Caco-2 (cell line): ENCODE measurements around the gene PHF21A. TPM values are rescaled to one million over a fixed set of nuclear protein-coding genes. Genes with fewer than 3 reads are reported as not detected.

Experiments
- BruUV-seq: library from RNA; stranded (reverse); fragments of 400-500 nt; replicated peaks from 2 replicates; lab custom pipeline; 2021; lab: Mats Ljungman, UMichigan
- CTCF ChIA-PET: fragments of 300-600 bp; sonication (Branson Sonifier 250); formaldehyde crosslinking; loops from one replicate; lab custom pipeline; 2022; ENCODE audit warnings: antibody characterized with exemption; lab: Charles Lee
- POLR2A ChIA-PET: fragments of 300-600 bp; sonication (Branson Sonifier 250); formaldehyde crosslinking; loops from one replicate; lab custom pipeline; 2022; ENCODE audit warnings: antibody characterized with exemption; lab: Charles Lee
- DNase-seq, 2 experiments: peaks; one replicate each; pipeline versions ENCODE4 v3.0.0 to v3.0.0-alpha.2; 2020 to 2022
- H3K27me3 ChIP-seq: replicated peaks from 2 replicates; pipeline ENCODE4 v1.6.0; 2011; ENCODE audit warnings: low read length; ENCODE audit not compliant: control insufficient read depth, insufficient read depth
- H3K36me3 ChIP-seq: 2 replicates; pipeline ENCODE4 v1.5.1; 2011; ENCODE audit warnings: low read length; ENCODE audit not compliant: control insufficient read depth, insufficient read depth
- H3K4me1 ChIP-seq: fragments of 250-450 bp; sonication (Bioruptor Pico); 2 replicates; pipeline ENCODE4 v1.5.1; 2020; ENCODE audit warnings: mild to moderate bottlenecking
- H3K4me3 ChIP-seq: 2 replicates; pipeline ENCODE4 v1.5.1; 2011; ENCODE audit warnings: low read depth, mild to moderate bottlenecking, control low read depth, low read length
- H3K9me3 ChIP-seq: fragments of 250-450 bp; sonication (Bioruptor Pico); 2 replicates; pipeline ENCODE4 v1.5.1; 2020; ENCODE audit warnings: mild to moderate bottlenecking, moderate library complexity
- H3K27ac Mint-ChIP-seq: one replicate; pipeline ENCODE4 v1.8.0; 2022; ENCODE audit warnings: mixed read lengths; ENCODE audit not compliant: unreplicated experiment
- H3K27me3 Mint-ChIP-seq: one replicate; pipeline ENCODE4 v1.8.0; 2022; ENCODE audit warnings: mixed read lengths; ENCODE audit not compliant: insufficient read depth, unreplicated experiment
- H3K36me3 Mint-ChIP-seq: one replicate; pipeline ENCODE4 v1.8.0; 2022; ENCODE audit warnings: mild to moderate bottlenecking, mixed read lengths; ENCODE audit not compliant: insufficient read depth, unreplicated experiment
- H3K4me1 Mint-ChIP-seq: one replicate; pipeline ENCODE4 v1.8.0; 2022; ENCODE audit warnings: low read depth, mixed read lengths; ENCODE audit not compliant: unreplicated experiment
- H3K4me3 Mint-ChIP-seq: one replicate; pipeline ENCODE4 v1.8.0; 2022; ENCODE audit warnings: mild to moderate bottlenecking, moderate library complexity, mixed read lengths; ENCODE audit not compliant: unreplicated experiment
- H3K9me3 Mint-ChIP-seq: one replicate; pipeline ENCODE4 v1.8.0; 2022; ENCODE audit warnings: mixed read lengths; ENCODE audit not compliant: unreplicated experiment
- intact Hi-C: fragments of 100-400 bp; cut with micrococcal nuclease; formaldehyde crosslinking; loops from one replicate; pipeline ENCODE4 v1.10.0; 2022; ENCODE audit not compliant: unreplicated experiment
- total RNA-seq: library from RNA; stranded (reverse); gene quantifications from 2 replicates; pipeline ENCODE4 v1.2.3, GENCODE V29; 2022
- TF ChIP-seq, protein P1 (sequence below), 2 experiments: fragments of 200-600 bp in 1 of 2; IDR thresholded peaks; 1 replicate in 1 of 2; 2 replicates in 1 of 2; pipeline versions ENCODE4 v1.5.1 to v1.8.0; 2011 to 2022; ENCODE audit warnings: antibody characterized with exemption in 1 of 2, control low read depth in 1 of 2, inconsistent platforms in 1 of 2, low read depth in 1 of 2, low read length in 1 of 2, mild to moderate bottlenecking in 1 of 2, moderate library complexity in 1 of 2; ENCODE audit not compliant: insufficient read depth in 1 of 2, severe bottlenecking in 1 of 2, unreplicated experiment in 1 of 2

Gene PHF21A
- total RNA-seq, 1 experiment from 2014 or later = 20.0 TPM

DNA sequence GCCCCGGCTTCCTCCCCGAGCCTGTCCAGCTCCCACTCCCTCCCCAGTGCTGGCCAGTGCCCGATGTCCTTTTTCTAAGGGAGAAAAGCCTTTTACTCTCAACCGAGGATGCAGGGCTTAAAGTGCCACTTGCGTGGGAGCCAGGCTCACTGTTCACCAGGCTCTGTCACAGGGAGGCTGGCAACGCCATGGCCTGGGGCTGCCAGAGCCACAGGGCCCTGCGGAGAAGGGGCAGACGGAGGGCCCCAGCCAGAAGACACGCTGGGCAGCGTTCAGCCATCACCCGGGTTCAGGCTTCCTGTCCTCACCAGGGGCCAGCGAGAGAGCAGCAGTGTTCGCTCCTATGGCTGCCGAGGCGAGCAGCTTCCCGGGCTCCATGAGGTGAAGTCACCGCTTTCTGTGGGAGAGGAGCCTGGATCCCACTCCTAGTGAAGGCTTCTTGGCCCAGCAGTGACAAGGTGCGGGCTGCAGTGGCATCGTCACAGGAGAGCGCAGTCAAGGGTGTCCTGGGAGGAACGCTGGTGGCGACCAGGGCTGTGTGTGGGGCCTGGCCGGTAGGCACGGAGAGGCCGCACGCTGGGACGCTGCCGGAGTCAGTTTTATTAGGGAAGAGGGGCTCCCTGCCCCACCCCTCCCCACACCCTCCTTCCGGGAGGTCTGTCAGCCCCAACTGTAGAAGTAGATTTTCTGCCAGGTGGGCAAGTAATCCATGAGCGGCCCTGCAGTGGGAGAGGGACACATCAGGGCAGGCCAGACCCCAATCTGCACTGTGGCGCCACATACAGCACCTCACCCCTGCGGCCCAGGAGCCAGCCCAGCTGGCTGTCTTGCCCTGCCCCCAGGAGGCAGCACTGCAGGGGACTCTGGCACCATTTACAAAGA lies 211.4 kb downstream of the PHF21A start:
- intact Hi-C loops = no loop called here
- peaks cover 3% of the 10 kb centered on the region for H3K36me3 ChIP-seq
- POLR2A ChIA-PET = interaction anchor here (1.2 kb wide), 1 partner anchor 12 kb away, joined by 3 read pairs; no protein-coding TSS in a partner anchor

DNA sequence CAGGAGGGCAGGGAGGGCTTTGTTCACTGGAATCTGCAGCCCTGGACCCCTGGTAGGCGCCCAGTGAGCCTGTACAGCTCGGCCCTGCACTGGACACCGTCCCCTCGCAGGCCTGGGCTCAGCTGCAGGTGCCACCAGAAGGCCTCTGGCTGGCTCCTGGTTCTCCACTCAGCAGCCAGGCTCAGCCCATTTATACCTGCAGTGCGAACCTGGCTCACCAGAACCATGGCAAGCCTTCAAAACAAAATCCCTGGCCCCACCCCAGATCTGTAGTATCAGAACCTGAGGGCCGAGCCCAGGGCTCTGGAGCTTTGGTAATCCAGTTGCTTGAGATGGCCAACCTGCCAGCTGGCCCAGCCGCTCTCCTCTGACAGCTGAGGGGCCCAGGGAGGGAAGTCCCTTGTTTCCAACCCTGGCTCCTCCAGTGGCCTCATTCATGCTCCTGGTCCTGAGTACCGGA lies 213.3 kb downstream of the PHF21A start:
- Mint-ChIP-seq H3K9me3 (no peaks in the 10 kb centered on the region), H3K27ac (no peak overlapping the region), H3K4me3 (no peak overlapping the region), H3K27me3 (no peaks in the 10 kb centered on the region), H3K4me1 (no peaks in the 10 kb centered on the region), H3K36me3 (peaks cover 42% of the 10 kb centered on the region)
- BruUV-seq = no TSS peak
- no peaks in the 10 kb centered on the region for H3K9me3 ChIP-seq
- H3K27me3 ChIP-seq = no peaks in the 10 kb centered on the region
- DNase-seq = no peak
- TF ChIP-seq, protein P1, sequence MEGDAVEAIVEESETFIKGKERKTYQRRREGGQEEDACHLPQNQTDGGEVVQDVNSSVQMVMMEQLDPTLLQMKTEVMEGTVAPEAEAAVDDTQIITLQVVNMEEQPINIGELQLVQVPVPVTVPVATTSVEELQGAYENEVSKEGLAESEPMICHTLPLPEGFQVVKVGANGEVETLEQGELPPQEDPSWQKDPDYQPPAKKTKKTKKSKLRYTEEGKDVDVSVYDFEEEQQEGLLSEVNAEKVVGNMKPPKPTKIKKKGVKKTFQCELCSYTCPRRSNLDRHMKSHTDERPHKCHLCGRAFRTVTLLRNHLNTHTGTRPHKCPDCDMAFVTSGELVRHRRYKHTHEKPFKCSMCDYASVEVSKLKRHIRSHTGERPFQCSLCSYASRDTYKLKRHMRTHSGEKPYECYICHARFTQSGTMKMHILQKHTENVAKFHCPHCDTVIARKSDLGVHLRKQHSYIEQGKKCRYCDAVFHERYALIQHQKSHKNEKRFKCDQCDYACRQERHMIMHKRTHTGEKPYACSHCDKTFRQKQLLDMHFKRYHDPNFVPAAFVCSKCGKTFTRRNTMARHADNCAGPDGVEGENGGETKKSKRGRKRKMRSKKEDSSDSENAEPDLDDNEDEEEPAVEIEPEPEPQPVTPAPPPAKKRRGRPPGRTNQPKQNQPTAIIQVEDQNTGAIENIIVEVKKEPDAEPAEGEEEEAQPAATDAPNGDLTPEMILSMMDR (IDR thresholded peaks at IDR 0.05; ENCODE audit: insufficient read depth in 1 of 2, low read depth in 1 of 2, low read length in 1 of 2, severe bottlenecking in 1 of 2, unreplicated experiment in 1 of 2) = no peak
- no peaks in the 10 kb centered on the region; the same call in none of the 2 replicates for H3K36me3 ChIP-seq
- ChIA-PET POLR2A (no interaction called here), CTCF (no interaction called here)
- intact Hi-C loops = no loop called here
- no peak overlapping the region for H3K4me3 ChIP-seq
- H3K4me1 ChIP-seq = no peaks in the 10 kb centered on the region; the same call in 1 of the 2 replicates

More for the DNA sequence above, 211.4 kb downstream of the PHF21A start:
- H3K36me3 Mint-ChIP-seq = peaks cover 34% of the 10 kb centered on the region
- H3K27me3 Mint-ChIP-seq = no peaks in the 10 kb centered on the region
- Histone ChIP-seq H3K9me3 (no peaks in the 10 kb centered on the region), H3K27me3 (no peaks in the 10 kb centered on the region), H3K4me3 (no peak overlapping the region), H3K4me1 (no peaks in the 10 kb centered on the region; the same call in 1 of the 2 replicates)
- no TSS peak for BruUV-seq
- TF ChIP-seq, protein P1 (IDR thresholded peaks at IDR 0.05; ENCODE audit: insufficient read depth in 1 of 2, low read depth in 1 of 2, low read length in 1 of 2, severe bottlenecking in 1 of 2, unreplicated experiment in 1 of 2) = no peak
- H3K4me1 Mint-ChIP-seq = no peaks in the 10 kb centered on the region
- DNase-seq = no peak
- H3K27ac Mint-ChIP-seq = no peak overlapping the region
- H3K9me3 Mint-ChIP-seq = no peaks in the 10 kb centered on the region
- CTCF ChIA-PET = interaction anchor here (0.9 kb wide), 1 partner anchor 97 kb away, joined by 3 read pairs; no protein-coding TSS in a partner anchor
- H3K4me3 Mint-ChIP-seq = no peak overlapping the region

DNA sequence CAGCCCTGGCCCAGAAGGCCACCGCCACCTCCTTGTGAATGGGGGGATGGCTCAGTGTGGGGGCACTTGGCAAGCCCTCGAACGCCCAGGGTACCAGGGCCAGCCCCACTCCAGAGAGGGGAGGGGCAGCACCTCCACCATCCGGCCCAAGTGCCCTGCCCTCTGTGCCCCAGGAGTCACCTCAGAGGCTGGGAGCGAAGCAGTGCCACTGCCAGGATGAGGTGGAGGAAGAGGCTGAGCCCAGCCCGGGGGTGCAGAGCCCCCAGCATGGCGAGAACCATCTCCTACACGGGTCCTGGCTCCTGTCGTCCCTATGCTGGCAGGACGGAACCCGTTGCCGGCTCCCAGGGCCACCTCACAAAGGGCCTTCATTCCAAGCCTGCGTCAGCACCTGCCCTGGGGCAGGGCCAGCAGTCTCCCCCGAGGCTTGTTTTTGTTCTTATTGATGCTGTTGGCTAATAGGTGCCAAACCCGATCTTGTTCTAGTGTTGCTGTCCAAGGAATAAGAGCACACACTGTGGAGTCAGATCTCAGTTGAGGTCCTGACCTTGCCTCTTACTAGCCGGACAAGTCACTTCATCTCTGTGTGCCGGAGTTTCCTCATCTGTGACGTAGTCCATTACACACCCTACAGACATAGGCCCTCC lies 214.2 kb downstream of the PHF21A start, which contains the start of gene FREY1:
Gene FREY1, minus strand, starts transcription at position 307 of the 647 bp plus-strand sequence. Its CDS starts 26 bp downstream, at position 281.
- peaks cover 45% of the 10 kb centered on the region for H3K36me3 Mint-ChIP-seq
- H3K9me3 Mint-ChIP-seq = no peaks in the 10 kb centered on the region
- H3K27me3 ChIP-seq = no peaks in the 10 kb centered on the region
- H3K36me3 ChIP-seq = no peaks in the 10 kb centered on the region; the same call in none of the 2 replicates
- no peak within 1 kb of the TSS for H3K4me3 Mint-ChIP-seq
- no TSS peak for BruUV-seq
- intact Hi-C loops = no loop called here
- POLR2A ChIA-PET = no interaction called here
- CTCF ChIA-PET = no interaction called here
- H3K27ac Mint-ChIP-seq = peak within 1 kb of the TSS; percentile 11
- no peaks in the 10 kb centered on the region for H3K9me3 ChIP-seq
- DNase-seq = no peak
- TF ChIP-seq, protein P1 (IDR thresholded peaks at IDR 0.05; ENCODE audit: insufficient read depth in 1 of 2, low read depth in 1 of 2, low read length in 1 of 2, severe bottlenecking in 1 of 2, unreplicated experiment in 1 of 2) = no peak
- H3K4me1 ChIP-seq = no peaks in the 10 kb centered on the region; the same call in 1 of the 2 replicates
- no peaks in the 10 kb centered on the region for H3K4me1 Mint-ChIP-seq
- no peaks in the 10 kb centered on the region for H3K27me3 Mint-ChIP-seq
- H3K4me3 ChIP-seq = no peak within 1 kb of the TSS
